Dendritic cell treated with granulocyte-macrophage colony-stimulating factor and Interleukin-4, amounts not matched to agents 40 ng/mL and 50 ng/mL, for 4 days (primary cell): ENCODE results near the gene IL1R2.
A peak's percentile ranks its signal among the peaks of the same experiment; 100 is the strongest.

ENCODE experiments used
- H3K27ac Mint-ChIP-seq: one replicate; pipeline ENCODE4 v1.8.0; 2022; ENCODE audit warnings: mild to moderate bottlenecking, mixed read lengths
- H3K27me3 Mint-ChIP-seq: one replicate; pipeline ENCODE4 v1.8.0; 2022; ENCODE audit warnings: mild to moderate bottlenecking, mixed read lengths
- H3K36me3 Mint-ChIP-seq: one replicate; pipeline ENCODE4 v1.8.0; 2022; ENCODE audit warnings: low read depth, mixed read lengths
- H3K4me1 Mint-ChIP-seq: one replicate; pipeline ENCODE4 v1.8.0; 2022; ENCODE audit warnings: low read depth, mixed read lengths
- H3K4me3 Mint-ChIP-seq: one replicate; pipeline ENCODE4 v1.8.0; 2022; ENCODE audit warnings: mild to moderate bottlenecking, moderate library complexity, mixed read lengths
- H3K9me3 Mint-ChIP-seq: one replicate; pipeline ENCODE4 v1.8.0; 2022; ENCODE audit warnings: mixed read lengths
- intact Hi-C: fragments of 100-400 bp; cut with micrococcal nuclease; formaldehyde crosslinking; loops from one replicate; pipeline ENCODE4 v1.15.0; 2022

Gene IL1R2, protein sequence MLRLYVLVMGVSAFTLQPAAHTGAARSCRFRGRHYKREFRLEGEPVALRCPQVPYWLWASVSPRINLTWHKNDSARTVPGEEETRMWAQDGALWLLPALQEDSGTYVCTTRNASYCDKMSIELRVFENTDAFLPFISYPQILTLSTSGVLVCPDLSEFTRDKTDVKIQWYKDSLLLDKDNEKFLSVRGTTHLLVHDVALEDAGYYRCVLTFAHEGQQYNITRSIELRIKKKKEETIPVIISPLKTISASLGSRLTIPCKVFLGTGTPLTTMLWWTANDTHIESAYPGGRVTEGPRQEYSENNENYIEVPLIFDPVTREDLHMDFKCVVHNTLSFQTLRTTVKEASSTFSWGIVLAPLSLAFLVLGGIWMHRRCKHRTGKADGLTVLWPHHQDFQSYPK

DNA sequence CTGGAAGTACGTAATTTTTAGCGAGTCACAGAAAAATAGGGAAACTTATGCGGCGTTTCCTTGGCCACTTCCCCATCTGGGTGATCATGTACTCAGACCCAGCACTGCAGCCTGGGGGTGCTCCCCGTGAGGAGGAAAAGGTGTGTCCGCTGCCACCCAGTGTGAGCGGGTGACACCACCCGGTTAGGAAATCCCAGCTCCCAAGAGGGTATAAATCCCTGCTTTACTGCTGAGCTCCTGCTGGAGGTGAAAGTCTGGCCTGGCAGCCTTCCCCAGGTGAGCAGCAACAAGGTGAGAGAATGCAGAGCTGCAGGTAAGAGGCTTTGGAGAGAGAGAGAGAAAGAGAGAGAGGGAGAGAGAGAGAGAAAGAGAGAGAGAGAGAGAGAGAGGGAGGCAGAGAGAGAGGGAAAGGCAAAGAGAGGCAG lies at the start of gene IL1R2:
Gene IL1R2 (plus strand): TSS at position 240 of the 425 bp plus-strand sequence. CDS start 16,616 bp downstream, outside the sequence.
- H3K36me3 Mint-ChIP-seq, result peaks cover 37% of the 10 kb centered on the region
- H3K9me3 Mint-ChIP-seq, result no peaks in the 10 kb centered on the region
- H3K27me3 Mint-ChIP-seq, result peaks cover 8% of the 10 kb centered on the region
- intact Hi-C loops, result loop anchor here (2.0 kb wide), 1 partner anchor 19 kb away; no protein-coding TSS in a partner anchor
- H3K27ac Mint-ChIP-seq, result peak within 1 kb of the TSS; percentile 86
- H3K4me3 Mint-ChIP-seq, result peak within 1 kb of the TSS; percentile 83
- H3K4me1 Mint-ChIP-seq, result peaks cover 86% of the 10 kb centered on the region

DNA sequence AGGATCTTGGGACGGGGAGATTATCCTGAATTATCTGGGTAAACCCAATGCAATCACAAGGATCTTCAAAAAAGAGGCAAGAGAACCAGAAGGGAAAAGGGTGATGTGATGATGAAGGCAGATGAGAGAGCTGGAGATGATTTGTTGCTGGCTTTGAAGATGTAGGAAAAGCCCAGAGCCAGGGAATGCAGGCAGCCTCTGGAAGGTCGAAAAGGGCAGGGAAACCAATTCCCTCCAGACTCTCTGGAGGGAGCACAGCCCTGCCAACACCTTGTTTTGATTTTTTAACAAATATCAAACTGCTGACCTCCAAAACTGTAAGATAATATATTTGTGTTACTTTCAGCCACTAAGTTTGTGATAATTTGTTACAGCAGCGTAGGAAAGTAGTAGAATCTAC lies 48.9 kb upstream of the IL1R2 start:
- Mint-ChIP-seq H3K36me3 (peaks cover 14% of the 10 kb centered on the region), H3K9me3 (peaks cover 34% of the 10 kb centered on the region), H3K27me3 (no peaks in the 10 kb centered on the region), H3K4me1 (peaks cover 45% of the 10 kb centered on the region), H3K27ac (peak overlapping the region; percentile 41), H3K4me3 (no peak overlapping the region)
- intact Hi-C loops, result loop anchor here (5.0 kb wide), 1 partner anchor 46 kb away; no protein-coding TSS in a partner anchor

DNA sequence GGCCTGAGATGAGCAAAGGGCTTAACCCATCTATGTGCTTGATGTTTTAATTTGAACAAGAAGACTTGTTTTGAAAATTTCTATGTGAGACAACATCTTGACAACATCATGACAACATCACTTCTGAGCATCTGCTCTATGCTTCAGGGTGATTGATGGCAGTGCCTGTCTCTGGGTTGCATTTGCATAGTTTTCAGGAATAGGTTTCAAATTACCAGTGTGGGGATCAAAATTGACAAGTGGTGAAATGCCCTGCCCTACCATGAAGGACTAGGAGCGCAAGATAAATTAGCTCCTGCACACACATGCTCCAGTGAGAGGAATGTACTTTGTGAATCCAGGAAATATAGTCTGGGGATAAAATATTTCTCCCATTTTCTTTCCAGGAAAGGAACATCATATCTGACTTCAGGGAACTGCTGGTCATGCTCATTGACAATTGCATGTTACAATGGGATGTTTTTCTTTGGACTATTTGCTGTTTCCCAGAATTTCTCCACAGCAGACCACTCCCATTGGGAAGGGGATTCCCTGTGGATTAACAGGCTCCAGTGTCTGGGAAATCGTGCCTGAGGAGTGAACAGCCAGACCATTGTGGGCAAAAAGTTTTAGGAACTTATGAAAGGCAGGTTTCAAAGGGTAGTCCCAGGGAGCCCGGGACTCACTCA lies 45.3 kb upstream of the IL1R2 start:
- Mint-ChIP-seq H3K27me3 (no peaks in the 10 kb centered on the region), H3K9me3 (peaks cover 25% of the 10 kb centered on the region), H3K36me3 (peaks cover 15% of the 10 kb centered on the region), H3K4me3 (no peak overlapping the region), H3K4me1 (peaks cover 45% of the 10 kb centered on the region), H3K27ac (peak overlapping the region; percentile 76)
- intact Hi-C loops, result no loop called here

DNA sequence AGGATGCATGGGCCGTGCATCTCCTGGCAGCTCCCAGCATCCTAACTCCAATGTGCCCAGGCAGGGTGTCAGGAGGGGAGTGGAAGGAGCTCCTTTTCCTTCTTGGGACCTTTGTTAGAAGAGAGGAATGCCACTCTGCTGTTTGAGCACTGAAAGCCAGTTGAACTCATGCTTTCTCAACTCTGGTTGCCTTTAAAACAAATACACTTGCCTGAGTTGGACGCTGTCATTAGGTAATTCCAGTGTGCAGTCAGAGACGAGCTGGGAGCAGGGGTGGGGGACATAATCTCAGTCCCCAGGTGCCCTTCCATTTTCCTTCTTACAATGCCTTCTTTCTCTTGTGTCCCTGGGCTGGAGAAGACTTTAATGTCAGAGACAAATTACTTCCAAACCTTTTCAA lies 44.4 kb upstream of the IL1R2 start:
- H3K27ac Mint-ChIP-seq, result peak overlapping the region; percentile 76
- no peaks in the 10 kb centered on the region for H3K27me3 Mint-ChIP-seq
- intact Hi-C loops, result no loop called here
- H3K4me3 Mint-ChIP-seq, result no peak overlapping the region
- peaks cover 53% of the 10 kb centered on the region for H3K4me1 Mint-ChIP-seq
- peaks cover 28% of the 10 kb centered on the region for H3K9me3 Mint-ChIP-seq
- H3K36me3 Mint-ChIP-seq, result peaks cover 21% of the 10 kb centered on the region

DNA sequence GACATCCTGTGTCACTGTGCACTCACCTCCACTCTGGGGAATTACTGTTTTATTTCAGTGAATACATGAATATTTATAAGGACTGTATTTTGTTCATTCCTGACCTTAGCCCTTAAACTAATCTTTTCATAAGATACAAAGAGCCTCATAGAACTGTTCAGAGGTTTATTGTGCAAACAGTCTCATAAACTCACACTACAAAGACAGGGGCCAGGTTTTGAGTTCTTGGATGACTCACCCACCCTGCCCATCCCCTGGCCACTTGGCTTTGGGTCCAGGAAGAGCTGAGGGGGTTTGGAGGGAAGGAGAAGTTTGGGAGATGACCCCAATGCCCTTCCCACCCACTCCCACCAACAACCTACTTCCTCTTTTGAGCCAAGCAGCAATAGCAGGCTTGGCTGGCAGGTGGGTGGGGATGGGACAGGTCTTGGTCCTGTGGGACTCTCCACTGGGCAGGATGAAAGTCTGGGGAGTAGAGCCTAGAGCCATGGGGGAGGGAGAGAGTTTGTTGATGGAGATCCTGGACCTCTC lies 43.1 kb upstream of the IL1R2 start:
- Mint-ChIP-seq H3K27ac (peak overlapping the region; percentile 76), H3K4me3 (no peak overlapping the region), H3K4me1 (peaks cover 59% of the 10 kb centered on the region), H3K27me3 (no peaks in the 10 kb centered on the region), H3K9me3 (peaks cover 26% of the 10 kb centered on the region), H3K36me3 (peaks cover 21% of the 10 kb centered on the region)
- intact Hi-C loops, result loop anchor here (1.0 kb wide), 1 partner anchor 10 kb away; no protein-coding TSS in a partner anchor

DNA sequence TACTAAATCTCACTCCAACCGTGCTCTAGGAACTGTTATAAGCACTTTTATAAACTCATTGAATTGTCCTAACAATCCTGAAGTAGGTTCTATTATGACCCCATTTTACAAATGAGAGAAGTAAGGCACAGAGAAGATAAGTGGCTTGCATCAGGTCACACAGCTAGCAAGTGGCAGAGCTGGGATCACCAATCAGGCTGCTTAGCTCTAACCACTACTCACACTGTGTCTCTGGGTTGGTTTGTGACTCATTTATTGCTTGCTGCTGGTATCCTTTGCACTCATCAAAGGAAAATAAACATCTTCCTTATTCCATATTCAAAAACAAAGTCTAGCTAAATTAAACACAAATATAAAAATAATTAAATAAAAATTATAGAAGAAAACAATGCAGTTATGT lies 42.5 kb upstream of the IL1R2 start:
- intact Hi-C loops, result loop anchor here (1.0 kb wide), 1 partner anchor 9 kb away; no protein-coding TSS in a partner anchor
- Mint-ChIP-seq H3K36me3 (peaks cover 21% of the 10 kb centered on the region), H3K4me3 (no peak overlapping the region)

DNA sequence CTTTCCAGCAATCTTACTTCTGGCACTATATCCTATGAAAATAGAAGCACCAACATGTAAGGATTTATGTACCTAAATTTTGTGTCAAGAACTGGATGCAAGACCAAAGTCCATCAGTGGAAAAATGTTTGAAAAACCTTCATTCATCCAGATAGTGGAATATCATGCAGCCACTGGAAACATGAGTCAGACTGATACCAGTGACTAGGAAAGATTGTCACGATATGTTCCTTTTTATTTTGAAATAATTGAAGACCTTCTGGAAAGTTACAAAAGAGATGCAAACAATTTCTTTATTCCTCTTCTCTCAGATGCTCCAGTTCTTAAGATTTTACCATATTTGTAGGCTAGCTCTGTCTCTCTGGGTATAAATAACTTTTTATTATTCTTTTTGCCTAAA lies 40.5 kb upstream of the IL1R2 start:
- peak overlapping the region; percentile 64 for H3K27ac Mint-ChIP-seq
- peaks cover 36% of the 10 kb centered on the region for H3K9me3 Mint-ChIP-seq
- peaks cover 61% of the 10 kb centered on the region for H3K4me1 Mint-ChIP-seq
- intact Hi-C loops, result no loop called here
- no peak overlapping the region for H3K4me3 Mint-ChIP-seq
- peaks cover 28% of the 10 kb centered on the region for H3K36me3 Mint-ChIP-seq
- H3K27me3 Mint-ChIP-seq, result no peaks in the 10 kb centered on the region

More for the DNA sequence above, 42.5 kb upstream of the IL1R2 start:
- Mint-ChIP-seq H3K27me3 (no peaks in the 10 kb centered on the region), H3K27ac (peak overlapping the region; percentile 76), H3K9me3 (peaks cover 26% of the 10 kb centered on the region), H3K4me1 (peaks cover 61% of the 10 kb centered on the region)

DNA sequence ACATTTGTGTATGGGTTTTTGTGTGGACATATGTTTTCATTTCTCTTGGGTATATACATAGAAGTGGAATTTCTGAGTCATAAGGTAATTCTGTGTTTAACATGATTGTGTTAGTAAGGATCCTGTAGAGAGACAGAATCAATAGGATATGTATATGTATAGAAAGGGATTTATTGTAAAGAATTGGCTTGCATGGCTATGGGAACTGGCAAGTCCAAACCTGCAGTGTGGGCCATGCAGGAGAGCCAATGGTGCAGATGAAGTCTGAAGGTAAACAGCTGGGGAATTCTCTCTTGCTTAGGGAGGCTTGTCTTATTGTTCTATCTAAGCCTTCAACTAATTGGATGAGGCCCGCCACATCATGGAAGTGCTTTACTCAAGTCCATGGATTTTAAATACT lies 39.2 kb upstream of the IL1R2 start:
- intact Hi-C loops, result no loop called here
- no peak overlapping the region for H3K4me3 Mint-ChIP-seq
- H3K36me3 Mint-ChIP-seq, result peaks cover 39% of the 10 kb centered on the region

DNA sequence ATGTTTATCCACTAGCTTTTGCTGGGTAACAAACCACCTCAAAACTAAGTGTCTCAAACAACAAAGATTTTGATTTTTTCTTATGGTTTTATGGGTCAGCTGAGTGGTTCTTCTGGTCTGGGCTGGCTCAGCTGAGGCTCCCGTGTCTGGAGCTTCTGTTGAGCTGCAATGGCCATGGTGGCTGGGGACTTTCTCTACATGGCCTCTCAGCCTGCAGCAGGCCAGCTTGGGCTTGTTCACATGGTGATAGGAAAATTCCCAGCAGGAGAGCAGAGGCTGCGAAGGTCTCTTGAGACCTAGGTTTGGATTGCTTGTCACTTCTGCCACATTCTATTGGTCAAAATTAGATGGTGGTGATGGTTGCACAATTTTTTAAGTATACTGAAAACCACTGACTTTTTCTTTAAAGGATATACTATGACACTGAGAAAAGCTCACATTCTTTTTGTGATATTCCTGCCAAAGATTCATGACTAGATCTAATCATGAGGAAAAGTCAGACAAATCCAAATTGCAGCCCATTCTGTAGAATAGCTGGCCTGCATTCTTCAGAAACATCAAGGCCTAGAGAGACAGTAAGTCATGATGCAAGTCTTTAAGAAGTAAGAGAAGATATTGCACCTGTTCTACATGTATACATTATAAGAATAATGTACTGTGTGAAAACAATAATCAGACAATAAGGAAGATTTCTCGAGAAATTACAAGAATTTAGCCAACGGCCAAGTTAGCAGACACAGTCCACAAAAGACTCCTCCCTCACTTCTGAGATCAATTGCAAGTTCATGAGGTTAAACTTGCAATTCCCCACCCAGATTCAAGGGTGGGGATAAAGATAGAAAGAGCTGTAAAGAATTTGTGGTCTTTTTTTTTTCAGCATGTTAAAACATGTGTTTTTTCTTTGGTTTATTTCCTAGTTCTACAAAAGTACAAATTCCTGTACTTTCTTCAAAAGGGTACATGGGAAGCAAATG lies 35.0 kb upstream of the IL1R2 start:
- peaks cover 84% of the 10 kb centered on the region for H3K4me1 Mint-ChIP-seq
- peaks cover 23% of the 10 kb centered on the region for H3K36me3 Mint-ChIP-seq
- H3K27me3 Mint-ChIP-seq, result no peaks in the 10 kb centered on the region
- H3K4me3 Mint-ChIP-seq, result no peak overlapping the region
- H3K9me3 Mint-ChIP-seq, result peaks cover 21% of the 10 kb centered on the region
- H3K27ac Mint-ChIP-seq, result peak overlapping the region; percentile 79
- intact Hi-C loops, result loop anchor here (5.0 kb wide), 1 partner anchor 44 kb away; no protein-coding TSS in a partner anchor

More for the DNA sequence above, 39.2 kb upstream of the IL1R2 start:
- peak overlapping the region; percentile 64 for H3K27ac Mint-ChIP-seq
- no peaks in the 10 kb centered on the region for H3K27me3 Mint-ChIP-seq
- H3K9me3 Mint-ChIP-seq, result peaks cover 37% of the 10 kb centered on the region
- peaks cover 56% of the 10 kb centered on the region for H3K4me1 Mint-ChIP-seq

DNA sequence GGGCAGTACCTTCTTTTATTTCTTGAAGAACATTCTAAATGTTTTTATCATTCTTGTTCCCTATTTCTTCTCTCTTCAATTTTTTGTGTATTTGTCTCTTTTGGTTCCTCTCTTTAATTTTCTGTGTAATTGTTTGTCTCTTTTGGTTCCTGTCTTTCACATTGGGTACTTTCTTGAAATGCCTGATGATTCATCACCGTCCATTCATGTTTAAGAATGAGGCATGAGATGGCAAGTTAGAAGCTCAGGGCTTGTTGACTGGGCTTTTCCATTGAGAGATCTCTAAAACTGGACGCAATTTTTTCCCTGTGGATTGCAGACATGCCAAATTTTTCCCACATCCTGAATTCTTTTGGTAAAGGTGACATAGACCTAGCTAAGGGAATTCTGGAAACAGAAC lies 33.7 kb upstream of the IL1R2 start:
- peaks cover 12% of the 10 kb centered on the region for H3K9me3 Mint-ChIP-seq
- H3K36me3 Mint-ChIP-seq, result peaks cover 18% of the 10 kb centered on the region
- peaks cover 85% of the 10 kb centered on the region for H3K4me1 Mint-ChIP-seq
- no peaks in the 10 kb centered on the region for H3K27me3 Mint-ChIP-seq
- peak overlapping the region; percentile 79 for H3K27ac Mint-ChIP-seq
- intact Hi-C loops, result loop anchor here (1.0 to 5.0 kb wide), 2 partner anchors 9 to 46 kb away; no protein-coding TSS in a partner anchor
- peak overlapping the region; percentile 1 for H3K4me3 Mint-ChIP-seq

DNA sequence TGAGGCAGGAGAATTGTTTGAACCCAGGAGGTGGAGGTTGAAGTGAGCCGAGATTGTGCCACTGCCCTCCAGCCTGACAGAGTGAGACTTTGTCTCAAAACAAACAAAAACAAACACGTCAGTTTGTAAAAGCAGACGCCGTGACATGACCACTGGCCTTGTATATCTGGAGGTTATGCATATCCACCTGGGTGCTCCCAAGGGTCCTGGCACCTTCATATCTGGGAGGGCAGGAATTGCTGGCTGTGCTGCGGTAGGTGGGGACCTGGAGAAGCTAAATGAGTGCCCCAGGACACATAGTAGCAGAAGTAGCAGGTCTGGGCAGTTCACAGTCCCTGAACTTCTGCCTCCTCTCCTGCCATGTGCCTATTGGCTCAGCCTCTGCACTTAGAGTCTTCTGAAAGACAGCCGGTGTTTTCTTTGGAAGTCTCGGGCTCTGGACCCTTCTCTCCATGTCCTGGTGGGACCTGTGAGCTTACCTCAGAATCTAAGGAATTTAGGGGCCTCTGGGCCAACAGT lies 30.9 kb upstream of the IL1R2 start:
- peaks cover 15% of the 10 kb centered on the region for H3K36me3 Mint-ChIP-seq
- peak overlapping the region; percentile 73 for H3K4me3 Mint-ChIP-seq
- peaks cover 7% of the 10 kb centered on the region for H3K9me3 Mint-ChIP-seq
- peak overlapping the region; percentile 79 for H3K27ac Mint-ChIP-seq
- H3K27me3 Mint-ChIP-seq, result no peaks in the 10 kb centered on the region
- intact Hi-C loops, result loop anchor here (5.0 kb wide), 1 partner anchor 39 kb away; no protein-coding TSS in a partner anchor
- peaks cover 93% of the 10 kb centered on the region for H3K4me1 Mint-ChIP-seq

DNA sequence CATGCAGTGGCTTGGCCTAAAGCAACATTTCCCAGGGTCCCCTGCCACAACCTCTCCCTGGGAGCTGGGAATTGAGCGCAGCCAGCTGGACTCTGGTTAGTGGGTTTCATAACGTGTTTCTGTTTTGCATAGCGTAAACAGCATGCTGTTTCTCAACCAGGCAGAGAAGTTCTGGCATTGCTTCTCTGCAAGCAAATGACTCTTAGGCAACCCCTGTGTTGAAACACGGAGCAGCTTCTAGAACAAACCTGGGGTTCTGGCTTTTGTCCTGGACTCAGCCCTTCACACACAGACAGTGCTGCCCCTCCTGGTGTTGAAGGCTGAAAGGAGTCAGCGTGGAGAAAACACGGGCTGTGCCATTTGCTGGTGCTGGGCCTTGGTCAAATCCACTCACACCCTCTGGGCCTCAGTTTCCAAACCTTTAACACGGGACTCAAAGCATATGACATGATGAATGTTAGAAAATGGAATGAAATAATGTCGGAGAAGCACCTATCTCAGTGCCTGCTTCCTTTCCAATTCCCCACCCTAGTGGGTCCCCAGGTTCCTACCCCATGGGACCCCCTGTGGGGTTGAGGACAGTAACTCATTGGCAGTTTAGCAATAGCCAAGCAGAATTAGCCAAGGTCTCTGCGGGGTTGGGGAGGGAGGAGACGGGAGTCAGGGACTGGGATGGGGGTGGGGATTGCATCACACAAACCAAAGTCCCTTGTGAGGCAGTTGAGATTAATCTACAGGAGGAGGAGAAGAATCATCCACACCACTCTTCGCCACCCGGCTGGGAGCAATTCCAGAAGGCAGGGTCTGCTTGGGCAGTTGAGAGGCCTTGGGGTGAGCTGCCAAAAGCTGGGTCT lies 30.2 kb upstream of the IL1R2 start:
- Mint-ChIP-seq H3K27me3 (no peaks in the 10 kb centered on the region), H3K4me3 (peak overlapping the region; percentile 73), H3K27ac (peak overlapping the region; percentile 79), H3K4me1 (peaks cover 92% of the 10 kb centered on the region), H3K36me3 (peaks cover 8% of the 10 kb centered on the region), H3K9me3 (no peaks in the 10 kb centered on the region)
- intact Hi-C loops, result loop anchor here (5.0 kb wide), 1 partner anchor 39 kb away; no protein-coding TSS in a partner anchor
